ENCODE data around the gene SLC39A7.
A peak's percentile ranks its signal among the peaks of the same experiment; 100 is the strongest.

Gene SLC39A7, protein sequence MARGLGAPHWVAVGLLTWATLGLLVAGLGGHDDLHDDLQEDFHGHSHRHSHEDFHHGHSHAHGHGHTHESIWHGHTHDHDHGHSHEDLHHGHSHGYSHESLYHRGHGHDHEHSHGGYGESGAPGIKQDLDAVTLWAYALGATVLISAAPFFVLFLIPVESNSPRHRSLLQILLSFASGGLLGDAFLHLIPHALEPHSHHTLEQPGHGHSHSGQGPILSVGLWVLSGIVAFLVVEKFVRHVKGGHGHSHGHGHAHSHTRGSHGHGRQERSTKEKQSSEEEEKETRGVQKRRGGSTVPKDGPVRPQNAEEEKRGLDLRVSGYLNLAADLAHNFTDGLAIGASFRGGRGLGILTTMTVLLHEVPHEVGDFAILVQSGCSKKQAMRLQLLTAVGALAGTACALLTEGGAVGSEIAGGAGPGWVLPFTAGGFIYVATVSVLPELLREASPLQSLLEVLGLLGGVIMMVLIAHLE

DNA sequence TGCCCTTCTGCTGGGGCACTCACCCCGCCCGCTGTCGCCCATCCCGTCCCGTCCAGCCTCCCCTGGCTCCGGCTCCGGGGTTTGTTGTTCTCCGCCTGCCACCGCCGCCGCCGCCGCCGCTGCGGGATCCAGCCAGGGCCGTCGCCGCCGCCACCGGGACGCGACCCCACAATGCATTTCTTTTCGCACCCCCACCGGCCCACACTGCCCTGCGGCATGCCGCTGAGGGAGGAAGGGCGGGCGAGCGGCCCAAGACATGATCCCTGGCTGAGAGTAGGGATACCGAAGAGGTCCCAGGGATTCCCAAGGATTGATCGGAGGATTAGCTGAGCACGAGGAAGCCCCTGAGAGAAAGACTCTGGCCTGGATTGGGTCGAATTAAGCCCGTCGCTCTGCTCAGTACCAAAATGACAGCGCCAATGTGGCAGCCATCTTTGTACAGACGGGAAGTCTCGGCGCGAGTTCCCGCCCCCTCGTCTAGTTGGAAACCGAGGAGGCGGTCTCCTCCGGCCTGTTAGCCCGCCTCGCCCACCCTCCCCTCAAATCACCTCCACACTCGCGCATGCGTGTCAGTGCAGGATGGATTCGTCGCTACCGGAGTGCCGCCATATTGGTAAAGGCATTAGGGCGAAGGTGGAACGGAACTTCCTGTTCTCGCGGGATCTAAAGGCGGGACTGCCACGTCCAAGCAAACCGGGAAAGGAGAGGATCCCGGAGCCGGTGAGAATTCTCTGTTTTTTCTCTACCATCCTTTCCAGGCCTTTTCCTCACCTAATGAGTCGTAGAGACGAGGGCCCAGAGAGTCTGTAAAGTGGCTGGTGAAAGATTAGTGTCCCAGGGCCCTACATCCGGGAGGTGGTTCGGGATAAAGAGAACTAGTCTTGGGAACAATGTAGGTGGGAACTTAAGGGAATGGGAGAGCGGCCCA, at the start of gene SLC39A7, which contains the start of gene RXRB:
SLC39A7 (plus strand) TSS at position 649 of the 928 bp plus-strand sequence. CDS start 379 bp downstream, outside the sequence.
RXRB (minus strand) TSS at position 447 of the 928 bp plus-strand sequence; CDS start at position 258, 189 bp downstream.
- peak; percentile 98 for DNase-seq (ENCODE audit: low read depth)

DNA sequence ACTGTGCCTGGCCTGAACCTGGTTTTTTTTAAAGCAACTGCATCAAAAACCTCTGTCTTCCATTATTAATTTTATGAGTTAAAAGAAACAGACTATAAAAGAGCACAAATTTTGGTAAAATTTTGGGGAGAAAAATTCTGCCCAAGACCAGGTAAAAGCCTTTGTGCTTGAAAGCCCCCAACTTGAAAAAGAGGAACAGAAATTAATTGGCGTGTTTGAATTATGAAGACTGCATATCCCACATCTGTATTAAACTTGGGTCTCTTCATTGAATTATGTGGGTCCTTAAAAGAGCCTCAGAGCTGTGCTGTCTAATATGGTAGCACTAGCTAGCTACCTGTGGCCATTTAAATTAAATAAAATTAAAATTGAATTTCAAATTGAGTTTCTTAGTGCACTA, 49.6 kb upstream of the SLC39A7 start:
- DNase-seq (ENCODE audit: low read depth): no peak

DNA sequence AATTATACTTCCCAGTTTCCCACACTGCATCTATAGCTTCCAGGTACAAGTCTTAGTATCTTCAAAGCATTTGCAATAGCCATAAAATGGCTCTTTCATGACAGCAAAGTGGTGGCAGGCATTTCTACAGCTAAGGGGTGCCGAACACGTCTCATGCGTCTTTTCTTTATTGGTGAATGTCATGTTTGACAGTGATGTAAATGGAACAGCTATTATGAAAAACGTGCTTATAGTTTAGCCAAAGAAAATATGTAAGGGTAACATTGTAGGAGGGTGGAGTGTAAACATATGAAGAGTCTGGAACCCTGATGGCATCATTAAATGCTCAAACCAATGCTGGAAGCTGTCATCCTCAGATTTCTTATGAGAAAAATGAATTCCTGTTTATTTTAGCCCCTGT, 46.3 kb upstream of the SLC39A7 start:
- DNase-seq (ENCODE audit: low read depth): no peak

DNA sequence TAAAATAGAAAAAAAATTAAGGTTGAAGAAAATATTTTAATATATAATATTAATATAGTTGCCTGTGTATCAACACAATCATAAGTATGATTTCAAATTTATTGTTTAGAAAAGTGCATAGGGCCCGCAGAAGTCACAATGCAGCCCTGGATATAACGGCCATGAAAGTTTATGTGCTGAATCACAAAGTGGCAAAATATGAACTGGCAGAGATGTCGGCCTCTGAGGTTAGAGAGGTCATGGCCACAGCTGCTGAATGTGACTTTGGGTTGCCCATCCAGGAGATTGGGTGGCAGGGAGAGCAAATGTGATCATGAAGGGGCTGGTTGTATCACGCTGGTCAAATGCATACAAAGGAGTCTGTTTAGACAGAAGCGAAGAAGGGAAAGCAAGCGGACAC, 44.1 kb upstream of the SLC39A7 start:
- DNase-seq (ENCODE audit: low read depth): no peak

DNA sequence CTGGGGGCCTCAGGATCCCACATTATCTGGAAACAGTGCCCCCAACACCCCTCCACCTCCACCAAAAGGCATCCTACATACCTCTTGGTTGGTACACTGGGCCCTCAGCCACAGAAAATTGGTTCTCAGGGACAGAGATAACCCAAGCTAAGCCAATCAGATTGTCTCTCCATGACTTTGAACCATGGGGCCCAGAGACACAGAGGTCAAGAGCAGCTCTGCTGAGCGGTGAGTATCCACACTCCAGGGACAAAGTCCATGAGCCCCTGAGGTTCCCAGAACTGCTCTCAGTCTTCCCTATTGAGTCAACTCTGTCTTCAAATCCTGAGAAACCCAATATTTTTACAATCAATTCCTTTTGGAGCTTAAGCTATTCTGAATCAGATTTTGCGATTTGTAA, 43.7 kb upstream of the SLC39A7 start:
- no peak for DNase-seq (ENCODE audit: low read depth)

DNA sequence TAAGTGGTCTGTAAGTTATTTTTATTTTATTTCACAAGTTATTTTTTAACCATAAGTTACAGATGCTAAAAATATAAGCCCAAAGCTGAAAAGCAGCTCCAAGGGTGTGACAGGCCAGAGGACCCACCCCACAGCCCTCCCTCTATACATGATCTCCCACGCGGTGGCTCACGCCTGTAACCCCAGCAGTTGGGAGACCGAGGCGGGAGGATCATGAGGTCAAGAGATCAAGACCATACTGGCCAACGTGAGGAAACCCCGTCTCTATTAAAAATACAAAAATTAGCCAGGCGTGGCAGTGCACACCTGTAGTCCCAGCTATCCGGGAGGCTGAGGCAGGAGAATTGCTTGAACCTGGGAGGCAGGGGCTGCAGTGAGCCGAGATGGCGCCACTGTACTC, 40.6 kb upstream of the SLC39A7 start:
- no peak for DNase-seq (ENCODE audit: low read depth)

DNA sequence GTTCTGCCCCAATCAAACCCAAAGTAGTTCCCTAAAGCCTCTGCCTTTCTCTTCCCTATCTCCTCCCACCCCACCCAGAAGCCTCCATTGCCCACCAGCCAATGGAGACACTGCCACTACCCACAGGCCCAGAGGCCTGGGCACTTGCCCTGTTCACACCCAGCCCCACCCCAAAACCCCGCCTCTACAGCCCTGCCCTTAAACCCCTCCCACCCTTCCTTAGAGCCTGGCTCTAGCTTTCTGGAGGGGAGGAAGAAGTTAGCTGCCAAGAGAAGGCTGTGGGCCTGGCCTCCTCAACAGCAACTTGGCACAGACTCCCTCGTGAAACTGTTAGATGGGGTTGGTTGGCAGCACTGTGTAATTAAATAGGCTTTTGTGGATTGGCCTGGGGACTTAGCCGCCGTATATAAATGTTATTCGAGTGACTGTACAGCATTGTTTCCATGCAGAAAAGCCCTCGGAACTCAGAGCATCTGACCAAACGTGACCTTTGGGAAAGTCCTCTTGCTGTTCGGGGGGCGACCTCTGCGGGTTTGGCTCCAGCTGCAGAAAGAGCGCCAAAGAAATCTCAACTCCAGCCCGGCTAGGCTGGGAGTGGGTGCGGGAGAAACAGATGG, 39.8 kb upstream of the SLC39A7 start:
- DNase-seq (ENCODE audit: low read depth): no peak

DNA sequence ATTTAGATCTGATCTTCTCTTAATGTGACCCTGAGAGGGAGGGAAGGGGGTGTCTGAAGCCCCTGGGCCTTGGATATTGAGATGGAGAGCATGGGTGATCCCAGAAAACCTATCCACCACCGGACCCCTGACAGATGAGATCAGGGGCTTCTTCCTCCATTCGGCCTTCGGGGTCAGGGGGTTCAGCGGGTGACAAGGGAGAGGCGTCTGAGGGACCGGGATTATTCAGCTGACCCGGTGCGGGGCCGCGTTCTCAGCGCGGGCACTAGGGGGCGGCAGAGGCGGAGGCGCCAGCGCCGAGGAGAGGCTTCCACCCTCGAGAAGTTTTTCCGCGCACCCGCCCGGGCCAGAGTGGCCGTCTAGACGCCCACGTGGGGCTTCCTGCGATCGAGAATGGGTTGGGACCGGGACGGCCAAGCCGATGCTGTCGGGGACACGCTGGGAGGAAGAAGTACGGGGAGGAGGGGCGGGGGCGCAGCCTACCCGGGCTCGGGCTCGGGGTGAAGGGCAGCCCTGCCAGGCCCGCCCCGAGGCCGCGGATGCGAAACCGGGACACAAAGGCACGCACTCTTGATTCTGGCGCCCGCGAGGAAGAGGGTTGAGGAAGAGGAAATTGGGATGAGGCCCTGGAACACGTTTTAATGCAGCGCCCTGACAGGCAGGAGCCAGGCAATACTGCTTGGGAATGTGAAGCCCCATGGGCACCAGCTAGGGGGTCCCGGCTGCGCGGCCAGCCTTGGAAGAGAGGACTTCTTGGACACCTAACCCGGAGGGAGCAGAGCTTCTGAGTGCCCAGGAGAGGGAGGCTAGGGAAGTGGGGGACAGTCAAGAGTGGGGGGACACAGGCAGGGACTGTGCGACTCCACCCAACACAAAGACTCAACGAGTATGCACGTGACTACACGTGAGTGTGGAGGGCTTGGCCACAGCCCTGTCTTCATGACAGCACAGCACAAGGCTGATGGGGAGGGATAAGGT, 39.0 kb upstream of the SLC39A7 start:
- DNase-seq (ENCODE audit: low read depth): peak; percentile 71

DNA sequence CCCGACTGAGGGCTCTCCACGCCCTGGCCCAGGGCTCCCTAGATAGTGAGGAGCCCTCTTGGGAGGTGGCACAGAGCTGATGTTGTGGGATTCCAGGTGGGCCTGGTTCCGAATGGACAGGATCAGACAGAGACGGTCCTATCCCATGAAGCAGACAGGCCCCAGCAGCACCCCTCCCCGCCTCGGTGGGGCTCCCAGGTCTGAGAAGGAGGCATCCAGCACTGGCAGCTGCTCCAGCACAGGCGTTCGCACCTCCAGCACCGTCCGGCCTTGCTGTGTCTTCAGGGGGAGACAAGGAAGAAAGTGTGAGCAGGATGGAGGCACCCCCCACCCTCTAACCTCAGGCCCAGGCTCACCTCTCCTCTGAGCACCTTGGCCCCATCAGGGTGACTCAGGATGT, 37.1 kb upstream of the SLC39A7 start:
- DNase-seq (ENCODE audit: low read depth): no peak

DNA sequence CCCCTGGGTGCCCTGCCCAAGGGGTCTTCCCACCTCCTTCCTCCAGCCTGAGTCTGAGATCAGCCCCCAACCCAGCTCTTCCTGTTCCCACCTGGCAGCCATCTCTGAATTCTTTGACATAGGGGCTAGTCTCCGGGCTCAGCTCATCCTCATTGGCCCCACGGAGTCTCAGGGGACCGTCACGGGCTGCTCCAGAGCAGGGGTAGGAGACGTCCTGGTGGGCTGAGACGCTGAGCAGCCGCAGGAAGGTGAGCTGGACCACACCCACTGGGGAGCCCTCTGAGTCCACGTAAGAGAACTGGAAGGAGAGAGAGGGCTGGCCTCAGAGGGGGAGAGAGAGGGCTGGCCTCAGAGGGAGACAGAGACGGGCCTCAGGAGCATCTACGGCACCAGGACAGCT, 36.5 kb upstream of the SLC39A7 start:
- no peak for DNase-seq (ENCODE audit: low read depth)

DNA sequence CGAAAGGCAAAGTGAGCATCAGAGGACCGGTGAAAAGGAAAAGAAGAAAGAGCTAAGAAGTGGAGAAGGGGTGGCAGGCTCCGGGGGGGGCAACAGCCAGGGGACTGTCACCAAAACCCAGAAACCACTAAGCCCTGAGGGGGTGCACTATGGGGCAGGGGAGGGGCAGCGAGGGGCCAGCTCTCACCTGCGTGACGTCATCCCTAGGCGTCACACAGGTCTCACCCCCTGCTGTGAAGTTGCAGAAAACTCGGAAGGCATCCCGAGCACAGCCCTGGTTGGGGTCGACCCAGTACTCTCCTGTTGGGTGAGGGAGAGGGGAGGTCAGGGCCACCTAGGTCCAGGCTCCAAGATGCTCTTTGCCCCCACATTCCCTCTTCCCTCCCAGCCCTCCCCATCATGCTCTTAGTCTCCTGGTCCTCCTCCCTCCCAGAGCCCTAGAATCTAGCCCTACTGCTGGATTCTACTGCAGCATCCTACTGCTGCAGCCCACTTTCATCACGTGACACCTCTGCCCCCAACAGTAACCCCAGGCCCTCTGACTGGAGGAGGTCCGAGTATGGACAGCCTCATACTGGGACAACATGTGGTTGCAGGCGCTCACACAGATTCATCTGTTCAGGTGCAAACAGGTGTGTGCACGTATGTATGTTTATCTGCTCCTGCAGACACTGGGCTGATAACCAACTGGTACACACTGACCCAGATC, 35.8 kb upstream of the SLC39A7 start:
- no peak for DNase-seq (ENCODE audit: low read depth)

DNA sequence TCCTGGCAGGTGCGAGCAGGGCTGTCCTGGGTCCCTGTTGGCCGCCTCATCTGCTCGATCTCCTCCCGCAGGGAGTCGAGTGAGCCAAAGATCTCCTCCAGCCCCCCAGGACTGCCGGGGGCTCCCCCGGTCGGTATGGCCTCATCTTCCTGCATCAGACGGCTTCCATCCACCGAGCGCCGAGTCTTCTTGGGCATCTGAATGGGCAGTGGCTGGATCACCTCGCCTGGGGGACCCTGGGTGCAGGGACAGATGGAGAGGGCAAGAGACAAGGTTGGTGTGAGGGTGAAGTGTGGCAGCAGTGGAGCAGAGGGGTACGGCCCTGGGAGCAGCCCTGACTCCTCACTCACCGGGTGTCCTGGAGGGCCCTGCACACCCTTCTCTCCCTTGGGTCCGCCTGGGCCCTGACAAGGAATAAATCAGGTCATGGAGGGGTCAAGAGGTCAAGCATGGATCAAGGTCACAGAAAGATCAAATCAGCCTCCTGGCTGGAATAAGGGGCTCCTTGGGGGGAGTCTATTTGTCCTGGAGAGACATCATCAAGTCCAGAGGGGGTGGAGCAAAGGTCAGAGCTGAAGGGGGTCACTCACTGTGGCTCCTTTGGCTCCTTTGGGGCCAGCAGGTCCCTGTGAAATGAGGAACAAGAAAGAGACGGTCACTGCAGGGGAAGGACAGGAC, 34.9 kb upstream of the SLC39A7 start:
- no peak for DNase-seq (ENCODE audit: low read depth)

DNA sequence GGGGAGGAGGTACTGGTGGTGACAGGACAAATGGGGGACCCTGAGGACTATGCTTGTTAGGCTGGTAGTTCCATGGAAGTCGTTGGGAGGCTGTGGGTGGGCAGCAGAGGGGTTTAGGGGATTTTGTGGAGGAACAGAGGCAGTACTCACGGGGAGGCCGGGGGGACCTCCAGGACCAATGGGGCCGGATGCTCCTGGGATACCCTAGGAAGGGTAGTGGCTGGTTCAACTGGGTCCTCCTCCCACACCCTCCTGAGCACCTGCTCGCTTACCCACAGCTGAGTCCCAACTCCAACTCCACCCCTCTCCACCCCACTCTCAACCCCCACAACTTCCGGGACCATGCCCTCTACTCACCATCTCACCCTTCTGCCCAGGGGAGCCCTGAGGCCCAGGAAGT, 34.3 kb upstream of the SLC39A7 start:
- no peak for DNase-seq (ENCODE audit: low read depth)

DNA sequence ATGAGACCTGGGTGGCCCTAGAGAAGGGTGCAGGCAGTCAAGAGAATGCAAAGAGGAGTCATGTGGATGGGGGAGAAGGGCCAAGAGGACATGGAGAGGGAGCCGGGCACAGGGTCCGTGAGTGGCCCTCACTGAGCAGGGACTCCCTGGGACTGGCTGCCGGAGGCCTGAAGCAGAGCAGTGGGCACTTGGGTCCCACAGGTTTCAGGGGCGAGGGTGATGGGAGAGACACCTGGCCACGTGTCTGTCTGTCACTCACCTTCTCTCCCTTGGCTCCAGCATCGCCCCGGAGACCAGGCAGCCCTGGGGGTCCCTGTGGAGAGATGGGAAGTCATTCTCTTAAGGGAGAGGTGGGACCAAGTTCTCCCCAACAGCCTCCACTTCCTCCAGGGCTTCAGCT, 33.9 kb upstream of the SLC39A7 start:
- DNase-seq (ENCODE audit: low read depth): no peak

DNA sequence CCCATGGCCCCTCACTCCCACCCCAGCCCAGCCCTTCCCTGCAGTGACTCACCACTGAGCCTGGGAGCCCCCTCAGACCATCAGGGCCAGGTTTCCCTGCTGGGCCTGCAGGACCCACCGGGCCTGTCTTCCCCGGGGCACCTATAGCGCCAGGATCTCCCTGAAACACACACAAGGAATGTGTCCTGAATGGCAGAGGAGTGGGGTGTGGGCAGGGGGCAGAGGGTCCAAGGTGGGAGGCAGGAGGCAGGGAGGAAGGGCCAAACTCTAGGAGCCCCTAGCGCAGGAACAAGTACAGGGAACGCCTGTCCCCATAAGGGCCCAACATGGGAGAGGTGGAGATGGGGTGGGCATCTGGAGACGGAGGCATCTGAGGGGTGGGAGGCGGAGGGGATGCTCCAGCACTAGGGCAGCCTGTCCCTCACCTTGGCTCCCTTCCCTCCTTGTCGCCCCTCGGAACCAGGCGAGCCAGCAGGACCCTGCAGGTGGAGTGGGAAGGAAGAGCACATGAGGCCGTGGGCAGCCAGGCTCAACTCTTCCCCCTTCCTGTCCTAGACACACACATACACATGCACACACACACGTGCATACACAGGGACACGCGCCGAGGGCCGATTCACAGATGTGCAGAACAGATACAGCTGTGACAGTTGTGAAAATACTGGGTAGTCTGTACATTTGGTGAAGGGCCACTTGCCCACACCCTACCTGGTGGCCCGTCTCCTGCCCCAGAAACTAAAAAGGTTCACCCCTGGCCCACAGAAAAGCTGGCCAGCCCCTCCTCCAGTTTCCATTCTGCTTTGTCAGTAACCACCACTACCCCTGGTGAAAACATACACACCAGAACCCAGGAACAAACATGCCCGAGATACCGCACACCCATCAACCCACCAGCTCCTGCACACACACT, 33.0 kb upstream of the SLC39A7 start:
- DNase-seq (ENCODE audit: low read depth): no peak

DNA sequence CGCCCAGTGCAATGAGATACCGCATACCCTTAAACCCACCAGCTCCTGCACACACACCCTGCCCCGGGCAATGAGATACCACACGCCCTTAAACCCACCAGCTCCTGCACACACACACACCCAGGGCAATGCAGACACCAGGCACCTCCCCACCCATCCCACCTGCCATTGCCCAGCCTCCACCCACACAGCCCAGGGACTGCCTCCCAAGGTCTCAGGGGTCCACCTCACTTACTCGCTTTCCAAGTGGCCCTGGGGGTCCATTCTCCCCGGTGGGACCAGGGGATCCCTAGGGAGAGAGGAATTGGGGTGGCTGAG, 32.4 kb upstream of the SLC39A7 start:
- DNase-seq (ENCODE audit: low read depth): no peak

DNA sequence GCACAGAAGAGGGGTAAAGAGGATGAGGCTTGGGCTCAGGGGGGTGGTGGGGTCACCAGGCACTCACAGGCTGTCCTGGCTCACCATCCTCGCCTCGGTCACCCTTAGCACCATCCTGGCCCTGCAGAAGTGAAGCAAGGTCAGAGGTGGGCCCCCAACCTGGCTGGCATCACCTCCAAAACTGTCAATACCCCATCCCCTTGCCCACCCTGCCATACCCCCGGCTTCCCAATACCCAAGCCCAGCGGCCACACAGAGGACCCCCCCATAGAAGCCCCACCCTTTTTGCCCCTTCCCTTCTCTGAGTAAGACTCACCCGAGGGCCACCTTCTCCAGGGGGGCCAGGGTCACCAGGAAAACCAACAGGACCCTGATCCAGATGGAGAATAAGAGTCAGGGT, 32.0 kb upstream of the SLC39A7 start:
- no peak for DNase-seq (ENCODE audit: low read depth)

DNA sequence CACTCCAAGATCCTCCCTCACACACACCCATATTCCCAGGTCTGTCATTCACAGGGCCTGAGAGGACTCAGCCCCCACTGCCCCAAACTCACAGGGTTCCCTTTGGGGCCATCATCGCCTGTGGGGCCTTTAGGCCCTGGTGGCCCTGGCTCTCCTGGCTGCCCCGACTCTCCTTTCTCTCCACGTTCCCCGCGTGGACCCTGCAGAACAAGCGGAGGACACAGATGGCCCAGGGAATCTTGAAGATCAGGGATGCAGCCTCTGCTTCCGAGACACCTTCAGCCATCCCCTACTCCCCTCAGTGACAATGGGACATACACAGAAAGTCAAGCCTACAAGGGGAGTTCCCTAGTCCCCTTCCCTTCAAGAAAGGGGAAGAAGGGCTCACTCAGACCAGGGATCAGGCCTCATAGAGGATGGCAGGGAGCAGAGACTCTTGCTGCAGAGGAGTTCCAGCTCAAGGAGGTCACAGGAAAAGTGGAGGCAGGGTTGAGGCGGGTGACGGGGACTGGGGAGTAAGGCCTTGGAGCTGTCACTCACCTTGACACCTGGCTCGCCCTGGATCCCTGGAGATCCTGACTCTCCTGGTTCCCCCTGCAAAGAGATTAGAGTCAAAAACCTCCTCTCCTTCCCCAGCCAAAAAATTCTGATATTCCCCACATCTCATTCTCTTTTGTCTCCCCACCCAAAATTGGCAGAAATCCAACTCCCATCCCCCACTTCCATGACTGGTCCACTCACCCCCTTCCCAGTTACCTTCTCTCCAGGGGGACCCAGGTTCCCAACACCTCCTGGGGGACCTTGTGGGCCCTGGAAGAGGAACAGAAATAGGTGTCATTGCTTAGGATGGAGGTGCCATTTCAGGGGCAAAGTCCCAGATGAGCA, 31.1 kb upstream of the SLC39A7 start:
- no peak for DNase-seq (ENCODE audit: low read depth)
